TTC549 (cell line): Measurements from ENCODE around the gene MYH7.

ENCODE experiments used
- FAIRE-seq: peaks from 2 replicates; lab custom pipeline; 2012; peaks lifted over from hg19 to GRCh38; lab: Jason Lieb, UNC

The MYH7 gene

DNA sequence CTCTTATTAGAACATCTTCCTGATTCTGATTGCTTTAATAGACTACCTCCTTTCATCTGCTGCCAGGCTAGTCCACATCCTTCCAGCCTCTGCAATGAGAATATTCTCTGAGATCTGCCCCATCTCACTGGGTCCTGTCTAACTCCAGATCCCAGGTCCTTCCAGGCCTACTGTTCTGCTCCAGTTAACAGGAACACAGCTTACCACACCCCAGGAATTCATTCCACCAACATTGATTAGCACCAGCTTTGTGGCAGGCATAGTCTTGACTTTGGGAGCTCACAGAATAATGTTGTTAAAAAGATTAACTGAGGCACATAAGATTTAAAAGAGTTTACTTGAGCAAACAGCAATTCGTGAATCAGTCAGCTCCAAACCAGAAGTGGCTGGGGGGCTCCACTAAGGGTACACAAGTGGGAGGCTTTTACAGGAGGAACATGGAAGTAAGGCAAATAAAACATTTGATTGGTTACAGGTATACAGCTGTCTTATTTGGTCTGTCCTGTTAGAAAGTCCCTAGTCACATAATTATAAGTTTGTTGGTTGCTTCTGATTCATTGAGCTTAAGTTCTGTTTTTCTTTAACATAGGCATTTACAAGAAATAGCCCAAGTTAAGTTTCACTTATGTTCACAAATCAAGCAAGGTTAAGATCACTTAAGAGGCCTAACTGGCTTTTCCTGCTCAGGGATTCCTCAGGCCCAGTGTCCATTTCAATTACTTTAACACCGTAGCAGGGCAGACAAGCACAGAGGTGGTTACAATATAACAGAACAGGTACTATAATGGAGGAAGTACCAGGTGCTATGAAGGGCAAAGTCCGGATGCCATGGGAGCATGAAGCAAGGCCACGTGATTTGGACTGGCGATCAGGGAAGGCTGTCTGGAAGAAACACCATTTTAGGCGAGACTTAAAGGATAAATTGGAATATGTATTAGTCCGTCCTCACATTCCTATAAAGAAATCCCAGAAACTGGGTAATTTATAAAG, 12.2 kb upstream of the MYH7 start:
- no peak for FAIRE-seq

DNA sequence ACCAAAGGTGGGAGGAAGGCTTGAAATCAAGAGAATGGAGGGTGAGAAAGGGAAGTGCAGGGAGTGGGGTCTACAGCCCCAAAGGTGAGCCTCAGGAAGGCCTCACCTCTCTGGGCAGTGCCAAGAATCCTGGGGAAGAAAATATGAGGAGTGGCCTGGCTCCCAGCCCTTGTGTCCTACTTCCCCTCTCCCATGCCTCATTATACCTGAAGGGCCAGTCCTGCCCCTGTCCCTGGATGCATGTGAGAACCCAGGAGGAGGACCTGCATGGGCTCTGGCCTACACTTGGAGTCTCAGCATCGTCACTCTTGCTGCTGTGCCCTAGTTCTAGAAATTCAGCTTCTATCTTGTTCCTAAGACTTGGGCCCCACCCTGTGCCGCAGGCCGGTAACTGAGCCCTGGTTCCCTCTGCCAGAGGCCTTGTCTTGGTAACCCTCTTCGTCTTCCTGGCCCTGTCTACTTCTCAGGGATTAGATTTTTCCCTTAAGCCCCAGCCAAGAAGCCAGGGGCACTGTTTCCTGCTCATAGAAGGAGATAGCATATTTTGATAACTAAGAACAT, 10.9 kb upstream of the MYH7 start:
- no peak for FAIRE-seq

DNA sequence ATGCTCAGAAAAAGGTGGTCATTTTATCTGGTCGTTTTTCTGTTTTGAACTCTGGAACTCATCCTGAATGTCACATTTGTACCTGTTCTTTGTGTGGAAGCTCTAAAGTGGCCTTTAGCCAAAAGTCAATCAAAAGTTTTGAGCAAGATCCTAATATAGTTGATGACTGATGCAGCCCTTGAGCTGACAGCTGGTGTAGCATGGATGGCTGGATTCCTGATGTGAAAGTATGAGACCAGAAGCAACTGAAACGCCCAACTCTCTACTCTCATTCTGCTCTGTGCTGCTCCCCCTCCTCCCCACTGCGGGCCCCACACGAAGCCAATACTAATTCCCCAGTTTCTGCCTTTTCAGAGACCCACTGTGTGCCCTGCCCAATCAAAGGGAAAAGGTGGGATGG, 10.3 kb upstream of the MYH7 start:
- no peak for FAIRE-seq

DNA sequence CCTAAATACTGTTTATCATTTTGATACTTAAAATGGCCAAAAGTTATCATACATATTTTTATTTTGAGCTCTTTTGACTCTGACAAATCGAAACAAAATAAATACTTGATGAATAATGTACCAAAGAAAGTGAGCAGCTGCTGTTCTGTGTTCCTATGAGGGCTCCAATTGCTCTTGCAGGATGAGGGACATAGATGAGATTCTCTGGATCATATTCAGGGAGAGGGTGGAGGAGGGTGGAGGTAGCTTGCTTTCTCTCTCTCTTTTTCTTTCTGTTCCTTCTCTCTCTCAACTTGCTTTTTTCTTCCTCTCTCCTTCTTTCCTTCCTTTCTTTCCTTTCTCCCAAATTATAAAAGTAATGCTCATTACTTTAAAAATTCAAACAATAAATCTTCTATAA, 8.9 kb upstream of the MYH7 start:
- FAIRE-seq: no peak

DNA sequence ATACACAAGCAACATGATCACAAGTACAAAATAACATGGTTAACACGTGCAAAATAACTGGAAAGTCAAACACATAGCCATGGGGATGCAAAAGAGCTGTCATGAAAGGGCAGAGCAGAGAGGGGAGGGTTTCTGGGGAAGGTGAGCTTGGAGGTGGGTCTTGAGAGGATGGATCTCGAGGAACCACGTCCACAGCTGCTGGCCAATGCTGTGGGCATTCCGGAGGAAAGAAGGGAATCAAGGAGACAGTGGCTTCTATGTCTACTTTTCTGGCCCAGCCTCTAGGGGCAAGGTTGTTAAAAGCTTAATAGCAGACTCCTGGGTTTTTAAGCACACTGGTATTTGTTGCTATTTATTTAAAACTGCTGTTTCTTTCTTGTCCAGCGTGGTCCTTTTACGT, 8.4 kb upstream of the MYH7 start:
- no peak for FAIRE-seq

DNA sequence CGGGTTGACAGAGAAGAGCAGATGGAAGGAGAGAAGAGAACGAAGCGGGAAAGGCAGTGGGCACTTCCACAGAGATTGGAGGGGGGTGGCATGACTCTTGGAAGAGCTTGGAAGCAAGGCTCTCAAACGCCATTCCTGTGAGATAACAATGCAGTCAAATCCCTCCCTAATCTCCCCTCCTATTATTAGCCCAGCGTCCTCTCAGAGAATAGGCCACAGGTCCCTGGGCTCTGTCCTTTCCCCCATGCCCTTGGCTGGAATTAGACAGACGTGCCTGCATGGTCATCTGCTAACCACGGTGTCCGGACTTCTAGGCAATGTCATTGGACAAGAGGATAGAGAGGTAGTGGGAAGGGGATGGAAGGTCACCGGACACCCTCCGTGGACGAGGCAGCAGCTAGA, 8.0 kb upstream of the MYH7 start:
- FAIRE-seq: no peak

DNA sequence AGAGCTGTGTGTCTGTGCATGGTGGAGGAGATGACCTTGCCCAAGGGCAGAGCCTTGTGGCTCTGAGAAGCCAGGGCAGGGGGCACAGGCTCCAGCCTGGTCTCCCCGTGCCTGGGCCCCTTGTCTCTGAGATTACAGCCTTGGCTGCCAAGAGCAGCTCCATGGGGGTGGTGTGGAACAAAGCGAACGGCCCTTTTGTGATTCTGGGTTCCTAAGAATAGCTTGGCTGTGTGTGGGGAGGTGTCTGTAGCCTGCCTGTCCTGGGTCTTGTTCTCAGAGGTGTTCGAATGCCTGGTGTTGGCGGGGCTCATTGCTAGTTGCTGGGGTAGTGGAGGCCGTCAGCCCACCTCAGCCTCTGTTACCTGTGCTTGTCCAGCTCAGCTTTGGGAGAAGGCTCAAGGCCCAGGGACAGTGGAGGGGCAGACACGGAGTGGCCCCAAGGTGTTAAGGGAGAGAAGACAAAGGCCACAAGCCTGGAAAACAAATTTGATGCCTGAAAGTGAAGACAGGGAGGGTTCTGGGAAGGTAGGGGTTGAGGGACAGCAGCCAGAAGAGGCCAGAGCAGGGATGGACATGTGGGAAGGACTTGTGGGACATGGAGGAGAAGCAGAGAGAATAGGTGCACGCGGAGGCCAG, 7.4 kb upstream of the MYH7 start:
- no peak for FAIRE-seq

DNA sequence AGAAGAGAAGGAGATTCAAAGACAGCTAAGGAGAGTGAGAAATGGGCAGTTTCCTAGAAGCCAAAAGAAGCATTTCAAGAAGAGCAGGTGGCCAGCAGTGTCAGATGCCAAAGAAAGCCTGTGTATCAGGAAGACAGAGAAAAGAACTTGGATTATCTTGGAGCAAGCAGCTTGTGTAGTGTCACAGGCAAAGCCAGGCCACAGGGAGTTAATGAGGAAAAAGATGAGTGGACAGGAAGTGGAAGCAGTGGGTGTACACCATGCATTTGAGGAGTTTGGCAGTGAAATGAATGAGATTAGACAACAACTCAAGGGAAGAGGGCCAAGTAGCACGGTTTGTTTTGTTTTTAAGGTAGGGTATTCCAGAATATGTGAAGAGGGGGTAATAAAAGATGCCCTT, 5.6 kb upstream of the MYH7 start:
- FAIRE-seq: no peak

DNA sequence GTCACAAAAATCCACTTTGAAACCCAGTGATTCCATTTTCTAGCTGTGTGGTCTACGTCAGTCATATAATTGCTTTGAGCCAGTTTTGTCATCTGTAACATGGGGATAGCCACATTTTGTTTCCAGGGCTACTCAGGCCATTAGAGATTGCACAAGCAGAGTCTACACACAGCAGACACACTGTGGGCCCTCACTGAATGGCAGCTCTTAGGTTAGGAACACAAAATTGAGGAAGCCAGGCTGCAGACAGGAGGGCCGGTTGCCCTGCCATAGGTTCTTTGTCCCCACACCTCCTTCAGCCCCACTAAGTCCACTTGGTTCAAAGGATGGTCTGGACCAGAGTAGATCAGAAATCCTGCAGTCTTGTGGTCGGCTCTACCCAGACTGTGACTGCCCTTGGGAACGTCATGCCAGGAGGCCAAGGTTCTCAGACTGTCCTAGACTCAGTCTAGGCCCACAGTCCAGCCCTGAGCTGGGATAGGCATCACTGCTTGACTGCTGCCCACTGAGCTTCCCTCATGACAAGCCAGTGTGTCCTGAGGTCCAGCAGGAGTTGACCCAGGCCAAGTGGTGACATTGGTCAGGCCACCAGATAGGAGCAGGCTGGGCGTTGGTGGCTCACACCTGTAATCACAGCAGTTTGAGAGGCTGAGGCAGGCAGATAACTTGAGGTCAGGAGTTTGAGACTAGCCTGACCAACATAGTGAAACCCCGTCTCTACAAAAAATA, 3.8 kb upstream of the MYH7 start:
- no peak for FAIRE-seq

DNA sequence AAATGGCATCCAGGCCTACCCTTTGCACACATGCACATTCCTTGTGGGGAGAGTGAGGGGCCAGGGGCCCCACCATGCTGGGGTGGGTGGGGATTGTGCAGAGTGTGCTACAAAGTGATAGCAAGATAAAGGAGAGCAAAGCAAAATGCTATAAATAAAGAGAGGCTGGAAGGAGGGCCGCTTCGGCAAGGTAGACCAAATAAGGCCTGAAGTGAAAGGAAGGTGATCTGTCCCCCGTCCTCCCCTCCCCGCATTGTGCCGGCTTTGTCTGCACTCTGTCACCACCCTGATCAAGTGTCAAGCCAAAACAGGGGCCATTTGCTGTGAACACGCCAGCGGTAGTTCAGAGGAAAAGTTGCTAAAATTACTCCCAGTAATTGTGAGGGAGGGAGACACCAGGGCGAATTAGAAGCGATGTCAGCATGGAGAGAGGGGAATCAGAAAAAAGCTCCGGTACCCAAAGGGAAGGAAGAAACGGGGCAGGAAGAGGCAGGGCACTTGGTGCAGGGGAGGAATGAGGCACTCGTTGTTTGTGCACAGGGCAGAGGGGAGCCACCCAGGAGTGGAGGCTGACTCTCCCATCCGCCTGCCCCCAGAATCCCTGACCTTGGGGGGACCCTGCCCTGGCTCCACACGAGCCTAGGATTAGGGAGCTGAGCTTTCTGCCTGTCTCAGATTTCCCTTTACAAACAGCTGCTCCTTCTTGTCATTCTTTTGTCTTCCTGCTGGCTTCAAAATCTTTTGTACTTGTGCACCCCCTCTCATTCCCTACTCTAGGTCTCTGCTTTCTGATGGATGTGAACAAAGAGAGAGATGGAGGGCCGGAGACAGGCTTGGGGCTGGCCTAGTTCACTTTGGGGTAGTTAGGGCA, 2.9 kb upstream of the MYH7 start:
- no peak for FAIRE-seq

DNA sequence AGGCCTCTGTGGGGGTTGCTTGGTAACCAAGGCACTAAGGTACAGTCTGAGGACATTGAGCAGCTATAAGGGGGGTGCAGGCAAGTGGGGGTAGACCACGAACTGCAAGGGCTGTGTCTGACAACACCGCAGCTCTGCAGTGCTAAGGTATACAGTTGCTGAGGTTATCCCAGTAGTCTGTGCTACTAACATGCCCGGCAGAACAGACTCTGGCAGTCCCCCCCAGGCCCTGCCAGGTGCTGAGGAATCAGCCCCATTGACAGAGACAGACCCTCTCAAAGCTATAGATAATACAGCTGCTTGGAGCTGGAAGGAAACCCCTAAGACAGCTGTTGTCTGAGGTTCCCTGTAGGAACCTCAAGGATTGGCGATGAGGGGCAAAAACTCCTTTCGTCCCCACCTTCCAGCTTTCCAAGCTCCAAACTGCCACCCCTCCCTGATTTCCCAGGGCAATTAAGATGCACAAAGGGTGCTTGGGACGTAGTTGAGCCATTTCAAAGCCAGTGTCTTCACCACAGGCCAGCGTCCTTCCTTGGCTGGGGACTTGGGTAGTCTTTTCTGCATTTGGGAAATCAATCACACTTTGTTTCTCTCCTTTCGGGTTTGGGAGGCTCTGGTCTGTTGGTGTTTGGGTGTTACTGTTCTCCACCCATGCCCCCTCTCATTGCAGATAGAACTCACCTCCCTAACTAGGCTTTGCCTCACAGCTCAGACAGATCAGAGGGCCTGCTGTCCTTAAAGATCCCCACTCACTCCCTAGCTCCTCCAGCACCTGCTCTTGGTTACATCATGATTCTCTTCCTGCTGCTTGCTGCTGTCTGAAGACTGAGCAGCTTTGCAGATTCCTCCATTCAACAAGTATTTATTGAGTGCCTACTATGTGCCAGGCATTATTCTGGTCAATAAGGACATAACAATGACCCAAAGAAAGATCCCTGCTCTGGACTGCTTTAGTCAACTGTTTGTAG, 2.0 kb upstream of the MYH7 start:
- no peak for FAIRE-seq

DNA sequence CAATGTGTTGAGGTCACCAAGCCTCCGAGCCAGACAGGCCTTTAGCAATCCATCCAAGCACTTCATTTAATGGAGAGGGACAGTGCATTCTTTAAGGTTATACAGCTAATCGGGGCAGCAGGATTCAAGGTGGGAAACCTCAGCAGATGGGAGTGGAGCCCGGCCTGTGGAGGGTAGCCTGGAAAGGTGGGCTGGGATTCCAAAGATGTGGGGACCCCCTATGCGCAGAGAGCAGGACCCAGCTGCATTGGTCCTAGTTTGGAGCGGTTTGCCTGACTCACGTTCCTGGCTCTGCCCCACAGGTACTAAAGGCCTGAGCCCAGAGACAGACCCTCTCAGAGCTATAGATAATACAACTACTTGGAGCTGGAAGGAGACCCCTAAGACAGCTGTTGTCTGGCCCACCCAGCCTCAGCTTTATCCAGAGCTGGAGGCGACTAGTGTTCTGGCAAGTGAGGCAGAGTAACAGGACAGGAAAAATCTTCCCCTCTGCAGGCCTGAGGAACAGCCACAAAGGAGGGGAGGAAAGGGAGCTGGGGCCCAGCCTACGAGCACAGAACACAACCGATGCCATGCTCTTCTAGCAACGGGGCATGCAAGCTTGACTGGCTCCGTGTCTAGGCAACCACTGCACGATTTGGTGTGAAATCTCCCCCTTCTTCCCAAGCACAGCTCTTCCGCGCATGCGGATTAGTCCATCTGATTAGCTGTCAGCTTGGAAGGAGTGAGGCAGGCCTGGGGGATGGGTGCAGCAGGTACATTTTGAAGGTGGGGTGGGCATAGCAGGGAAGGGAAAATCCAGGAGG, 1.1 kb upstream of the MYH7 start:
- FAIRE-seq: no peak

DNA sequence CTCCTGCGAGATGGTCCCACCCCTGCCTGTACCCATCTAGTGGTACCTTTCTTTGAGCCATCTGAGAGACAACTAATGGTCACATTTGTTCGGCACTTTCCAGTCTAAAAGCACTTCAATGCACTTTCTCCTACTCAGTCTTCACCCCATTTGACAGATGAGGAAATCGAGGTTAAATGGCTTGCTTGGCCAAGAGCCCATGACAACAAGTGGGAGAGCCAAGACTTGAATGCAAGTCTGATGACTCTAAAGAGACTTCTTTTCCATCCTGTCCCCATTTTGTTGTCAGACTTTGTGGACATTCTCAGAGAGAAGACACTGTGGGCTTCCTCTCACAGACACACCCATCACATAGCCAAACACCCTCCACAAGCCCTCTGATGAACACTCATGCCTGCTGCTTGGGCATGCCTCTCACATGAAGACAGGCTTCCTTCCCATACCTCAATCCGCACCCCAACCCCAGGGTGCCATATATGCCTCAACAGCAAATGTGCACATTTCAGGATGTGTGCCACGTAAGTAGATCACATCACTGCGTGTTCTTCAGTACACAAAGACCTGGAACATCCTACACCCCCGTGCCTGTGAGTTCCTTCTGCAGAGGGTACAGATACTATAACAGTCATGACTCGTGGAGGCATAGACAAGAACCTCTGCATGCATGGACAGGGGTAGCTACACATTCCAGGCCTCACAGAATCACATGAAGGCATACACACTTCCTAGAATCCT, 805 bp downstream of the MYH7 start:
- FAIRE-seq: no peak

DNA sequence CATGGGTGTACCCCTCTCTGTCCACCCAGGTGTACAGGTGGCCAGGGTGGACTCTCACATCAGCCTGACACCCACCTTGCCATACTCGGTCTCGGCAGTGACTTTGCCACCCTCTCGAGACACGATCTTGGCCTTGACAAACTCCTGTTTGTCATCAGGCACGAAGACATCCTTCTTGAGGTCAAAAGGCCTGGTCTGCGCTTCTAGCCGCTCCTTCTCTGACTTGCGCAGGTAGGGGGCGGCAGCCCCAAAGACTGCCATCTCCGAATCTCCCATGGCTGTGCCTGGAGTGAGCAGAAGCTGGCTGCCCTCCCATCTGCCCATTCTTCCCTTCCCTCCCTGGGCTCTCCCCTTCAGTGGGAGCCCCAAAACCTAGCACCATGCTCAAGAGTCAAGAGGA, 2.0 kb downstream of the MYH7 start:
- no peak for FAIRE-seq

DNA sequence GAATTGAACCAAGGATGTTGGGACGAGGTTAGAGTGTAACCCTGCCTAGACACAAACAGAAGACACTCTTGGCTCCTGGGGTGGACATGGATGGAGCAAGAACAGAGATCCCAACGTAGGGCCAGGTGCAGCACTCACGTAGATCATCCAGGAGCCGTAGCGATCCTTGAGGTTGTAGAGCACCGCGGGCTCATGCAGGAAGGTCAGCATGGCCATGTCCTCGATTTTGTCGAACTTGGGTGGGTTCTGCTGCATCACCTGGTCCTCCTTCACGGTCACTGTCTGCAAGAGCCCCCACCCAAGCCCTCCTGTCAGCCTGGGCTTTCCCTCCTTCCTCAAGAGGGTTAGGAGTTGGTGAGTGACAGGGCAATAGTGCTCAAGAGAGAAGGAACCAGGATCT, 2.5 kb downstream of the MYH7 start:
- FAIRE-seq: no peak

DNA sequence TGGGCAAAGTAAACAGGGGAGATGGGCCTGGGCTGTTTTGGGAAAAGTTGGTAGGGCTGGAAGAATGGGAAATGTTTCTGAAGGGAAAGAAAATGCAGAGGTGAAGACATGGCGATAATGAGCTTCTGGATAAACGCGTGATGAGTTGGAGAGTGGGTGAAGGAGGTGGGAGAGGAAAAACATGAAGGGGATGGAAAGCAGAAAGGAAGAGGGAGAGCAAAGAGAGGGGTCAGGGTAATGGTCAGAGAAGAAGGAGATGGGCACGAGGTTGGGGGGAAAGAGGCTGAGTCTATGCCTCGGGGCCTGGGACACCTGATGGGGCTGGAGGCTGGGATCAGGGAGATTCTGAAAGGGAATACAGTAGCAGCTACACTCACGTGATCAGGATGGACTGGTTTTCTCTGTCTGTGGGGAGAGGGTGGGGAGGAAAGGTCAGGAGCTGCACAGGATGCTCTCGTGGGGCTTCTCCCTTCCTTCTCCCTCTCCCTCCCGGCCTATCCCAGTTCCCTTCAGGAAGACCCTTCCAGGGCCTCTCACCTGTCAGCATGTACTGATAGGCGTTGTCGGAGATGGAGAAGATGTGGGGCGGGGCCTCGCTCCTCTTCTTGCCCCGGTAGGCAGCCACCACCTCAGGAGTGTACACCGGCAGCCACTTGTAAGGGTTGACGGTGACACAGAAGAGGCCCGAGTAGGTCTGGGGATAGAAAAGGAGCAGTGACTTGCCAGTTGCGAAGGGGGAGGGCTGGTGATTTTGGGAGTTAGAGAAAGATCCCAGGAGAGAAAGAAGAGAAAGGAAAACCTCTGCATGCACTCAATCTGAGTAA, 3.1 kb downstream of the MYH7 start:
- no peak for FAIRE-seq

DNA sequence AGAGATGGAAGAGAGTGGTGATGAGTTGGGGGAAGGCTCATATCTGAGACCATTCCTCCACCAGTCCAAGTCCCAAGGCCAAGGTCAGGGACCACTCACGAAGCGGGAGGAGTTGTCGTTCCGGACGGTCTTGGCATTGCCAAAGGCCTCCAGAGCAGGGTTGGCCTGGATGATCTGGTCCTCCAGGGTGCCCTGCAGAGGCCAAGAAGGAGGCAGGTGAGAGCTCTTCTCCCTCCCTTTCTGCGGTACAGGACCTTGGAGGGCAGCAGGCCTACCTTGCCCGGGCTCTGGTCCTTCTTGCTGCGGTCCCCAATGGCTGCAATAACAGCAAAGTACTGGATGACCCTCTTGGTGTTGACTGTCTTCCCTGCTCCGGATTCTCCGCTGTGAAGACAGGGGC, 4.0 kb downstream of the MYH7 start:
- no peak for FAIRE-seq

DNA sequence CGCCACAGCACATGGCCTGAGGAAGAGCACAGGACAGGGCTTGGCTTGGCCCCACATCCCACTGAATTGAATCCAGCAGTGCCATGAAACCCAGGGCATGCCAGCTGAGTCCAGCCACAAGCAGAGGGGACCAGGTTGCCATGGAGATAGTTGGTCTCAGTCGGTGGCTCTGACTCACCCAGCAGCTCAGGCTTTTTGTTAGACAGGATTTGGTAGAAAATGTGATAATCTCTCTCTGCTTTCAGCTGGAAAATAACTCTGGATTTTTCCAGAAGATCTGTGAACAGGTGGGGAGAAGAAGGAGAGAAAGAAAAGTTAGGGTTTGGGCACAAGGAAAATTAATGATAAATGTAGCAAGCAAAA, 4.8 kb downstream of the MYH7 start:
- FAIRE-seq: no peak
